Activated CD8-positive, alpha-beta T cell treated with anti-CD3 and anti-CD28 coated beads for 36 hours (primary cell): ENCODE results near the gene GRID2. TPM values are rescaled to one million over a fixed set of nuclear protein-coding genes. Genes with fewer than 3 reads are reported as not detected.

ENCODE experiments used
- ATAC-seq: fragments of 200-7000 bp; cut with Tn5 transposase; one replicate; pipeline ENCODE4 v1.10.0; 2021; ENCODE audit warnings: mild to moderate bottlenecking, moderate library complexity
- CTCF ChIA-PET: fragments of 350-600 bp; sonication (Branson Sonifier 250); formaldehyde crosslinking; loops from one replicate; lab custom pipeline; 2021; ENCODE audit warnings: antibody characterized with exemption; lab: Charles Lee
- POLR2A ChIA-PET: fragments of 350-600 bp; sonication (Branson Sonifier 250); formaldehyde crosslinking; loops from one replicate; lab custom pipeline; 2021; ENCODE audit warnings: antibody characterized with exemption; lab: Charles Lee
- DNase-seq: peaks from one replicate; pipeline ENCODE4 v3.0.0-alpha.2; 2020
- H3K27ac Mint-ChIP-seq: one replicate; pipeline ENCODE4 v1.8.0; 2021; ENCODE audit warnings: mild to moderate bottlenecking, mixed read lengths
- H3K27me3 Mint-ChIP-seq: one replicate; pipeline ENCODE4 v1.8.0; 2021; ENCODE audit warnings: mixed read lengths
- H3K36me3 Mint-ChIP-seq: one replicate; pipeline ENCODE4 v1.8.0; 2021; ENCODE audit warnings: low read depth, mixed read lengths
- H3K4me1 Mint-ChIP-seq: one replicate; pipeline ENCODE4 v1.8.0; 2021; ENCODE audit warnings: low read depth, mixed read lengths
- H3K4me3 Mint-ChIP-seq: one replicate; pipeline ENCODE4 v1.8.0; 2021; ENCODE audit warnings: mild to moderate bottlenecking, moderate library complexity, mixed read lengths
- H3K9me3 Mint-ChIP-seq: one replicate; pipeline ENCODE4 v1.8.0; 2021; ENCODE audit warnings: mixed read lengths
- intact Hi-C: fragments of 100-400 bp; cut with micrococcal nuclease; formaldehyde crosslinking; loops from one replicate; pipeline ENCODE4 v1.10.0; 2022
- total RNA-seq, 2 experiments: library from RNA; stranded (reverse); gene quantifications; one replicate each; pipeline ENCODE4 v1.2.3, GENCODE V29; 2021
- TF ChIP-seq, protein P1 (sequence below): fragments of 200-600 bp; IDR thresholded peaks from one replicate; pipeline ENCODE4 v1.8.0; 2022; ENCODE audit warnings: antibody characterized with exemption, mild to moderate bottlenecking

GRID2 gene
- total RNA-seq, 2 experiments from 2014 or later = not detected

DNA sequence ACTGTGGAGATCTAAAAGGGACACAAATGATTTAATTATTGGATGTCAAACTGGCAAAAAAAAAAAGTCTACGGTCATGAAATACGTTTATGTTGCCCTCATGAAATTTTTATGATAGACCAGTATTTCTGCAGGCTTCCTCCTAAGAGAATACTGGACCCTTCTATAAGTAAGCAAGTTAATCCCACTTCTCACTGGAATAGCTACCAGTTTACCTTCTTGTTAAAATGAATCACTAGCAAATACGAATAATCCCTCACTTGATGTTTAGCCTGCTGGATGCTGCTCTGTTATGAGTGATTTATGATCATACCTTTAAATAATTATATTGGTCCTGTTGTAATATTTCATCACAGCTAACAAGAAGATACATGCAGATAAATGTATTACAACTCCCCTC, 39.6 kb upstream of the GRID2 start:
- no peak for DNase-seq
- intact Hi-C loops = no loop called here
- Mint-ChIP-seq H3K27ac (no peak overlapping the region), H3K27me3 (no peaks in the 10 kb centered on the region), H3K36me3 (no peaks in the 10 kb centered on the region), H3K9me3 (no peaks in the 10 kb centered on the region), H3K4me1 (no peaks in the 10 kb centered on the region), H3K4me3 (no peak overlapping the region)
- no peak for ATAC-seq
- POLR2A ChIA-PET = no interaction called here
- TF ChIP-seq, protein P1, sequence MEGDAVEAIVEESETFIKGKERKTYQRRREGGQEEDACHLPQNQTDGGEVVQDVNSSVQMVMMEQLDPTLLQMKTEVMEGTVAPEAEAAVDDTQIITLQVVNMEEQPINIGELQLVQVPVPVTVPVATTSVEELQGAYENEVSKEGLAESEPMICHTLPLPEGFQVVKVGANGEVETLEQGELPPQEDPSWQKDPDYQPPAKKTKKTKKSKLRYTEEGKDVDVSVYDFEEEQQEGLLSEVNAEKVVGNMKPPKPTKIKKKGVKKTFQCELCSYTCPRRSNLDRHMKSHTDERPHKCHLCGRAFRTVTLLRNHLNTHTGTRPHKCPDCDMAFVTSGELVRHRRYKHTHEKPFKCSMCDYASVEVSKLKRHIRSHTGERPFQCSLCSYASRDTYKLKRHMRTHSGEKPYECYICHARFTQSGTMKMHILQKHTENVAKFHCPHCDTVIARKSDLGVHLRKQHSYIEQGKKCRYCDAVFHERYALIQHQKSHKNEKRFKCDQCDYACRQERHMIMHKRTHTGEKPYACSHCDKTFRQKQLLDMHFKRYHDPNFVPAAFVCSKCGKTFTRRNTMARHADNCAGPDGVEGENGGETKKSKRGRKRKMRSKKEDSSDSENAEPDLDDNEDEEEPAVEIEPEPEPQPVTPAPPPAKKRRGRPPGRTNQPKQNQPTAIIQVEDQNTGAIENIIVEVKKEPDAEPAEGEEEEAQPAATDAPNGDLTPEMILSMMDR = no peak
- CTCF ChIA-PET = no interaction called here

DNA sequence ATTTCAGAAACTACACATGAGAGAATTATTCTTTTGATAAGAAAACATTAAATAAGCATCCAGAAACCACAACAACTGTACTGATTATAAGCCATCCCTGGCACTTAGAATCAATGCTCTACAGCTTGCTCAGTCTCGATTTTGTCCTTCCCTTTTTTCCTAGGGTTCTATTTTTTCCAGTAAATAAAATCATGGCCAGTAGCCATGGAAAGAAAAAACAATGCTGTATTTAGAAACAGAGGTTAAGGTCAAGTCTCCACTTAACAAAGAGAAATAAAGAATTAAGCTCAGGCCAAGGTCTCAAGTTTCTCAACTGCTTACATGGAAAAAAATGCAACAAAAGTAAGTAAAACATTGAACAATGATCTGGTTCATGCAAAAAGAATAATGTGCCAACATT, 38.7 kb upstream of the GRID2 start:
- intact Hi-C loops = no loop called here
- Mint-ChIP-seq H3K27ac (no peak overlapping the region), H3K9me3 (no peaks in the 10 kb centered on the region), H3K4me3 (no peak overlapping the region), H3K27me3 (no peaks in the 10 kb centered on the region), H3K4me1 (no peaks in the 10 kb centered on the region), H3K36me3 (no peaks in the 10 kb centered on the region)
- ATAC-seq (no peak), DNase-seq (no peak)
- ChIA-PET CTCF (no interaction called here), POLR2A (no interaction called here)
- TF ChIP-seq, protein P1 = no peak

DNA sequence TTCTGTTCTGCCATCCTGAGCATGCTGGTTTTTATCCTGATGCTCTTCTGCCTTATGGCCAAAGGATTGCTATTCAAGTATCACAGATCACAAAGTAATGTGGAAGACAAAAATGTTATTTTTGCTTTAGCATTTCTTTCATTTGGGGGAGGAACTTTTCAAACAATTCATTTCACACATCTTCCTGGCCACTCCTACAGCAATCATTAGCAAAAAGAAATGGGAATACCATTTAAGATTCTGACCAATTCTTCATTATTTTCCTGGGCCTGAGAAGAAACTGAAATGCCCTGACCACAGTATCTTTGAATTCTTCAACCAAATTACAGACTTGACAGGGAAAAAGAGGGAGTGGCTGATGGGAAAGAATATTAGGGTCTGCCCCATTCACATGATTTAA, 38.0 kb upstream of the GRID2 start:
- DNase-seq (no peak), ATAC-seq (no peak)
- Mint-ChIP-seq H3K4me1 (no peaks in the 10 kb centered on the region), H3K36me3 (no peaks in the 10 kb centered on the region), H3K27ac (no peak overlapping the region), H3K9me3 (no peaks in the 10 kb centered on the region), H3K4me3 (no peak overlapping the region), H3K27me3 (no peaks in the 10 kb centered on the region)
- intact Hi-C loops = no loop called here
- TF ChIP-seq, protein P1 = no peak
- ChIA-PET POLR2A (no interaction called here), CTCF (no interaction called here)

DNA sequence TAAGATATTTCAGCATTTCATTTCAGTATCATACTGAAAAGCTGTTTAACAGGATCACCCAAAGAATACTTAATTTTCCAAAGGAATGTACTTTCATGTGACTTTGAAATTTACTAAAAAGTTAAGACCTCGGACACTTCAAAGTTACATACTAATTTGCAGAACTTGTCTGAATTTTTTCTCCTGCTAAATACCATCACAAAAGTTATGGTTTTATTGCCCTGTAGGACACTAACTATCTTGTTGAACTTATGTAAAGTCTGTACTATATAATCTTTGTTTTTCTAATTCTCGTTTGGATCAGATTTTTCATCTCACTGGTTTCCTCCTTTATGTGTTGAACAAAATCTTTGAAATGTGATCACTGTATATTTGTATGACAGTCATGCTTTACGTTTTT, 37.2 kb upstream of the GRID2 start:
- ChIA-PET CTCF (no interaction called here), POLR2A (no interaction called here)
- ATAC-seq (no peak), DNase-seq (no peak)
- no peaks in the 10 kb centered on the region for H3K9me3 Mint-ChIP-seq
- intact Hi-C loops = no loop called here
- no peaks in the 10 kb centered on the region for H3K36me3 Mint-ChIP-seq
- H3K4me1 Mint-ChIP-seq = no peaks in the 10 kb centered on the region
- H3K27ac Mint-ChIP-seq = no peak overlapping the region
- TF ChIP-seq, protein P1 = no peak
- no peaks in the 10 kb centered on the region for H3K27me3 Mint-ChIP-seq
- no peak overlapping the region for H3K4me3 Mint-ChIP-seq

DNA sequence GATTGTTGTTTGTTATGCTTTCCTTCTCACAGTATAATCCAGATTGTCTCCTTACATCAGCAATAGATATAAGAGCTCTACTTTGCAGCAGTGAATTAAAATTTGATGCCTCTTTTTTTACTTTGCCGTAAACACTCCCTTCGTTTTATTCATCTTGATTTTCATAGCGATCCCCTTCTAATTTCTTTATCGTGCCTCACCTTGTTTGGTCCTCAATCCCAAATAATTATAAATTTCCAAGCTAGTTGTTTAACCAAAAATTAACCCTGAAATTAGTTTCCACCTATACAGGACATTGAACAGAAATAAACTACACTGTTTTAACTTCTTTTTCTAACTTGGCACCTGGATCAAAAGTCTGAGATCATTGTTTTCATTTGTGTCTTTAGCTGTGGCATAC, 35.1 kb upstream of the GRID2 start:
- Mint-ChIP-seq H3K4me1 (no peaks in the 10 kb centered on the region), H3K27ac (no peak overlapping the region), H3K4me3 (no peak overlapping the region), H3K9me3 (no peaks in the 10 kb centered on the region), H3K36me3 (no peaks in the 10 kb centered on the region), H3K27me3 (no peaks in the 10 kb centered on the region)
- ATAC-seq (no peak), DNase-seq (no peak)
- TF ChIP-seq, protein P1 = no peak
- ChIA-PET CTCF (no interaction called here), POLR2A (no interaction called here)
- intact Hi-C loops = no loop called here
